Right lung (tissue), 10 donors: ENCODE measurements around the gene NDUFS1. TPM values are rescaled to one million over a fixed set of nuclear protein-coding genes. Genes with fewer than 3 reads are reported as not detected.
A peak's percentile ranks its signal among the peaks of the same experiment; 100 is the strongest.
"Not testable (repeated sequence)": the region's sequence is repeated elsewhere in the genome, so short reads cannot be mapped to it uniquely, and the experiment has no call there.

Experiments used
- DNase-seq, 2 donors: peaks; one replicate each; pipeline ENCODE4 v3.0.0-alpha.2; 2013
- long read RNA-seq, 8 donors: transcript quantifications; one replicate each; lab custom pipeline, GENCODE V29; 2026
- polyA plus RNA-seq, 5 donors: library from polyadenylated mRNA; unstranded; fragments of 120-200 nt; gene quantifications; one replicate each; pipeline versions ENCODE4 v1.2.1 to v1.2.3, GENCODE V29; 2013; ENCODE audit warnings: inconsistent platforms in 1 of 5, low replicate concordance in 1 of 5; ENCODE audit not compliant: insufficient read length in 5 of 5, insufficient read depth in 1 of 5

NDUFS1 gene
- polyA plus RNA-seq = 10 to 100 TPM; 39.3 to 60.7 (median 54.8) TPM
- long read RNA-seq, donor 1, full-length matches to known transcripts = 15 of 2,288 reads
- long read RNA-seq, donor 1, partial matches to known transcripts = 728 of 2,288 reads
- long read RNA-seq, donor 1, other reads (novel, unspliced or antisense) = 1,545 of 2,288 reads
- long read RNA-seq, donor 2, full-length matches to known transcripts = 12 of 1,239 reads
- long read RNA-seq, donor 2, partial matches to known transcripts = 1,174 of 1,239 reads
- long read RNA-seq, donor 2, other reads (novel, unspliced or antisense) = 53 of 1,239 reads
- long read RNA-seq, donor 3, full-length matches to known transcripts = 2 of 24 reads
- long read RNA-seq, donor 3, partial matches to known transcripts = 22 of 24 reads
- long read RNA-seq, donor 3, other reads (novel, unspliced or antisense) = 0 of 24 reads
- long read RNA-seq, donor 4, full-length matches to known transcripts = 10 of 1,296 reads
- long read RNA-seq, donor 4, partial matches to known transcripts = 1,261 of 1,296 reads
- long read RNA-seq, donor 4, other reads (novel, unspliced or antisense) = 25 of 1,296 reads
- long read RNA-seq, donor 5, full-length matches to known transcripts = 8 of 2,908 reads
- long read RNA-seq, donor 5, partial matches to known transcripts = 2,826 of 2,908 reads
- long read RNA-seq, donor 5, other reads (novel, unspliced or antisense) = 74 of 2,908 reads
- long read RNA-seq, donor 6, full-length matches to known transcripts = 6 of 27 reads
- long read RNA-seq, donor 6, partial matches to known transcripts = 21 of 27 reads
- long read RNA-seq, donor 6, other reads (novel, unspliced or antisense) = 0 of 27 reads
- long read RNA-seq, donor 7, full-length matches to known transcripts = 9 of 35 reads
- long read RNA-seq, donor 7, partial matches to known transcripts = 26 of 35 reads
- long read RNA-seq, donor 7, other reads (novel, unspliced or antisense) = 0 of 35 reads
- long read RNA-seq, donor 8, full-length matches to known transcripts = 3 of 972 reads
- long read RNA-seq, donor 8, partial matches to known transcripts = 944 of 972 reads
- long read RNA-seq, donor 8, other reads (novel, unspliced or antisense) = 25 of 972 reads

DNA sequence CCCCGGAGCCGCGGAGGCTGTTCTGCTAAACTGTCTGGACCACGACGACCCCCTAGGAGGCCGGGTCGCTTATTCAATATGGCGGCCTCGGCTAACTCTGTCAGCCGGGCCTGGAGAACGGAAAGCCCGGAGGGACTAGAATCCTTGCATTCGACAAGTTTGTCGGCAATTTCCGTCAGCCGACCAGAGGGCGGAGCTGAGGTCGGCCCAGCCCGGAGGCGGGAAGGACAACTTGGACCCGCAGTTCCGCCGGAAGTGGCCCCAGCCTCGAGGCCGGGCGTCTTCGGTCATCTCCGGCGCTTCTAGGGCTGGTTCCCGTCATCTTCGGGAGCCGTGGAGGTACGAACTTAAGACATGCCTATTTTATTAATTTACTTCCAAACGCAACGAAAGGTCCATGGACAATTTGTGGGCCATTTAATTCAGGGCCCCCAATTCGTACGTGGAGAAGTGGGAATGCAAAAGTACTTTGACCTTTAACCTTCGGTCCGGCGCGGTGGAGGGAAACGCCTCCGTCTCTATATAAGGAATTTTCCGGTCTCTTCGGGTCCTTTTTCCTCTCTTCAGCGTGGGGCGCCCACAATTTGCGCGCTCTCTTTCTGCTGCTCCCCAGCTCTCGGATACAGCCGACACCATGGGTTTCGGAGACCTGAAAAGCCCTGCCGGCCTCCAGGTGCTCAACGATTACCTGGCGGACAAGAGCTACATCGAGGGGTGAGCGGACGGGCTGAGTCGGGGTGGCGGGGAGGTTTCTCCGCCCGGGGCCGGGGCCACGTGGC, at the start of gene NDUFS1, which contains the start of gene EEF1B2:
TSS of gene NDUFS1 (minus strand) at position 99 of the 779 bp plus-strand sequence. CDS start 5,766 bp downstream, outside the sequence.
TSS of gene EEF1B2 (plus strand) at position 550 of the 779 bp plus-strand sequence. CDS start at position 635, 85 bp downstream.
- DNase-seq = peak; percentile 98

DNA sequence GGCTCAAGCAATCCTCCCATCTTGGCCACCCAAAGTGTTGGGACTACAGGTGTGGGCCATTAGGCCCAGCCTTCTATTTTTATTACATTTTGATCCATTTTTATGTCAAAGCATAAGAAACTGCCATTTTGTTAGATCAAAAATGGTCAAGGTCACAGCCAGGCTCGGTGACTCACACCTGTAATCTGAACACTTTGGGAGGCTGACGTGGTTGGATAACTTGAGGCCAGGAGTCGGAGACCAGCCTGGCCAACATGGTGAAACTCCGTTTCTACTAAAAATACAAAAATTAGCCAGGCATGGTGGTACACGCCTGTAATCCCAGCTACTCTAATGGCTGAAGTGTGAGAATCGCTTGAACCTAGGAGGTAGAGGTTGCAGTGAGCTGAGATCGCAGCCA, 49.7 kb upstream of the NDUFS1 start:
- no peak for DNase-seq

DNA sequence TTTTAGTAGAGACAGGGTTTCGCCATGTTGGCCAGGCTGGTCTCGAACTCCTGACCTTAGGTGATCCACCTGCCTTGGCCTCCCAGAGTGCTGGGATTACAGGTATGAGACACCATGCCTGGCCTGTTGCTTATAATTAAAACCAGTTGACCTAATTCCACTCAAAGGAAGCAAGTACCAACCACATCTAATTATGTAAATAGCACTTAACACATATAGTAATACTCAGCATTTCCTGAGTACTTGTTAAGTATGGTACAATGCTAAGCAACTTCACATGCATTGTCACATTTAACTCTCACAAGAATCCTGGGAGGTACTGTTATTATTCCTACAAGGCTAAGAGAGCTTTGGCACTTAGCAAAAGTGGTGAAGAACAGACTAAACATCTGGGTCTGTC, 48.1 kb upstream of the NDUFS1 start:
- not testable (repeated sequence) for DNase-seq

DNA sequence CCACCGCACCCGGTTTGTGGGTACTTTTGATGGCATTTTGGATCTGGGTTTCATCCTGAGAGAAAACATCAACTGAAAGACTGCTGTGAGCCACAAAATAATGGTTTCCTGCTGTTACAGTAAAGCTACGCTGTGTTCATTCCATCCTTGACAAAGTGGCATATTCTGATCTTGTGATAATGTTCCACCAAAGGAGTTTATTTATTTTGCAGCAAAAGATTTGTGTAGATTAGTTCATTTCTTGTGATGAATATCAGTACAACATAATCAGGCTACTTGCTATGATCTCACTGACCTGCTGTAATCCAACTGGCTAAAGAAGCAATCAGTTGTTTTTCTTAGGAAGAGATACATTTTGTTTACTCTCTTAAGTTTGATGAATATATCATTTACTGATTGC, 45.5 kb upstream of the NDUFS1 start:
- DNase-seq = no peak

DNA sequence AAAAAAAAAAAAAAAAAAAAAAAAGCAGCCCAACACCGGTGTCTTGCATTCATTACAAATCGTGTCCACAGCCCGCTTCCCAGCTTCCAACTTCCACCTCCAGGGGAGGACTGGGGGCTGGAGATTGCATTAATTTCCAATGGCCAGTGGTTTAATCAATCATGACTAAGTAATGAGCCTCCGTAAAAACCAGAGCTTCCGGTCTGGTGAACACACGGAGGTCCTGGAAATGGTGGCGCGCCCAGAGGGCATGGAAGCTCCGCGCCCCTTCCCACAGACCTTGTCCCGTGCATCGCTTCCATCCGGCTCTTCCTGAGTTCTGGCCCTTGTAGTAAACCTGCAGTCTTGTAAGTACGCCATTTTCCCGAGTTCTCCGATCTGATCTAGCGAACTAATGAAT, 44.1 kb upstream of the NDUFS1 start:
- no peak for DNase-seq

DNA sequence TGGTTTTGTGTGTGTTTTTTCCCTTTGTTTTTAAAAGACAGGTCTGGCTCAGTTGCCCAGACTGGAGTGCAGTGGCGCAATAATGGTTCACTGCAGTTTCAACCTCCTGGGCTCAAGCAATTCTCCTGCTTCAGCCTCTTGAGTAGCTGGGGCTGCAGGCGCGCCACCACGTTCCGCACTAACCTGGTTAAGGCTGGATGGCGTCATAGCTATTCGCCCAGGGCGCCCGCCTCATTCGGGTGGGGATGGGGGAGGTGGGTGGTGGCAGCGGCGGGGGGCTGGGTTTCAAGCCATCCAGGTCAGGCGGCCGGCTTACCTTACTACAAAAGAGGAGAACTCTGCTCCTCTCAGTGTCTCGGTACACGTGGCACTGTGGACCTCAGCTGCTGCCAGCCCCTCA, 43.2 kb upstream of the NDUFS1 start:
- DNase-seq = no peak

DNA sequence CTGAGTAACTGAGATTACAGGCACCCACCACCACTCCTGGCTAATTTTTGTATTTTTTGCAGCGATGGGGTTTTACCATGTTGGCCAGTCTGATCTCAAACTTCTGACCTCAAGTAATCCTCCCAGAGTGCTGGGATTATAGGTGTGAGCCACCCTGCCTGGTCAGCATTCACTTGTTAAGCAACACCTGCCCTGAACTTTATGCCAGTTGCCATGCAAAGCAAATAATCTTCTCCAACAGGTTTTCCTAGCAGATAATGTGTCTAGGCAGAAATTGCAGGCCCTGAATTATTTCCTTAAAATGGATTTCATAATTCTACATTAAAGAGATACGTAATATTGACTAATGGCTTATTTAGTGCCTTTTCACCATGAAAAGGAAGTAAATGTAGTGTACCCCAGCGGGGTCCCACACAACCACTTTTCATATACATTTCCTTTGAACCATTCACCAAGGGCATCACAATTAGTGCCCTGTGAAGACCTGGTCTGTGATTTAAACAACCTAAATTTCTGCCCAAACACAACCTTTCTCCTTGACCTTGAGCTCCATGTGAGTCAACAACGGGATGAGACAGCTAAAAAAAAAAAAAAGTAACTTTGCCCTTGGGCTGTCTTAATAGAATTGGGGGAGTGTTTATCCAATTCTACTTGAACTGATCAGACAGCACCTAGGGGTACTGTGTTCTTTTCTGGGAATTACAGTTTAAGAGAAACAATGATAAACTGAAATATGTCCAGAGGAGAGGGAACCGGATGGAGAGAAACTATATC, 42.0 kb upstream of the NDUFS1 start:
- no peak for DNase-seq

DNA sequence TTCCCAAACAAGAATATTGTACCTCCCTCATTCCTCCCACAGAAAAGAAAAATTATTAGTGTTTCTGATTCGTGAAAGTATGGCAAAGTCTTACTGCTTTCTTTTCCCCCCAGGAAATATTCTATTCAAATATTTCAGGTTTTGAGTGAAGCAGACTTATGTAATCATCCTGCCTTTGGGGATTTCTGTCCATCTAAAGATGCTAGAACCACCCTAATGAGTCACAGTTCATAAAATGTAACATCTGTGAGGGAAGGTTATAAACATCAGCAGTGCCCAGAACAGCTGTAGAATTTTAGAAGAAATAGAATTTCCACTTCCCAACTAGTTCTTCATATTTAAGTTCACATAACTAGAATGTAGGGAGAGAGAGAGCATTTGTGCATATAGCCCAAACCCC, 39.4 kb upstream of the NDUFS1 start:
- no peak for DNase-seq

DNA sequence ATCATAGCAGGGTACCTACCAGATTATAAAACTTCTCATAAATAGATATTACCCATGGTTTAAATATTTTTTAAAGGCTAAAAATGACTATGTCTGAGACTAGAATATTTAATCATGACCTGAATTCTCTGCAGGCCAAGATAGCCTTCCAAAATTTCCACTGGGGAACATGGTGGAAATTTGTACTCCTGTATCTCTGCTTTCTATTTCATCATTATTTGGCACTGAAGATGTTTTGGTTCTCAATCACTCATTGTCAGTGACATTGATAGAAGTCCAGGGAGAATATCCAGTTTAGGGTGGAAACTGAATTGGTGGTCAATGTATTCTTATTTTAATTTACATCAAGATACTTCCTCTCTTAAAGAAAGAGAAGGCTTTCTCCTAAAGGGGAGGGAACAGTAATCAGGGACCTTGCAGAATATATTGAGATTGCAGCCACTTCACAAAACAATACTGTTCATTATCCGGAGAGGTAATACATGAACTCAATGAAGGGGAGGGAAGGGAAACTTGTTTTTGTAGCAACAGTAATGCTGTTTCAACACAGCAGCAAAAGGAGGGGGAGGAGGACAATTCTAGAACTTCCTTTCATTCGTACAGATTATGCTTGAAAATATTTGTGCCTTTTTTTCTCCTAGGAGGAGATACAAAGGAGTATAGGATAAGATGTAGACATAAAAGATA, 34.6 kb upstream of the NDUFS1 start:
- DNase-seq = no peak

DNA sequence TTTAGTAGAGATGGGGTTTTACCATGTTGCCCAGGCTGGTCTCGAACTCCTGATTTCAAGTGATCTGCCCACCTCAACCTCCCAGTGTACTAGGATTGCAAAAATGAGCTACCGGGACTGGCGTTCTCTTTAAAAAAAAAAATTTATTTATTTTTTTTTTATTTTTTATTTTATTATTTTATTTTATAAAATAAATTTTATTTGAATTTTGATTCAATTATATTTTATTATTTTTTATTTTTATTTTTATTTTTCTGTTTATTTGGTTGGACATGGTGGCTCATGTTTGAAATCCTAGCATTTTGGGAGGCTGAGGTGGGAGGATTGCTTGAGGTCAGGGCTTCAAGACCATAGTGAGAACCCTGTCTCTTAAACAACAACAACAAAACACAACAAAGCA, 32.9 kb upstream of the NDUFS1 start:
- no peak for DNase-seq

DNA sequence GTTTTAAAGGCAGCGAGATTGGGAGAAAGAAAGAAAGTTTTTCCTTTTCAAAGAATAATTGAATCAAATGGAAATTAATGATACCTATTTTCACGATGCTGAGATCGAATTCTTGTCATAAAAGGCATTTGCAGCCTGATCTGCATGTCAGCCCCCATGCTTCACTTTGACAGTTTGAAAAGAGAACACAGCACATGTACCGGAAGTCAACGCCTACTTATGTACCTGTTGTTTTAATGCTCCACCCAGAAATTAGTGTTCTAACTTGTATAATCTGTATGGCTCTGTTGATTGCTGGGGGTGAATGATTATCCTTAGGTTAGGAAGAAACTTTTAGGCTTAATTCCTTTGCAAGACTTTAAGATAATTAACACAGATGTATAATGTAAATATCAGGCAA, 31.4 kb upstream of the NDUFS1 start:
- DNase-seq = no peak

DNA sequence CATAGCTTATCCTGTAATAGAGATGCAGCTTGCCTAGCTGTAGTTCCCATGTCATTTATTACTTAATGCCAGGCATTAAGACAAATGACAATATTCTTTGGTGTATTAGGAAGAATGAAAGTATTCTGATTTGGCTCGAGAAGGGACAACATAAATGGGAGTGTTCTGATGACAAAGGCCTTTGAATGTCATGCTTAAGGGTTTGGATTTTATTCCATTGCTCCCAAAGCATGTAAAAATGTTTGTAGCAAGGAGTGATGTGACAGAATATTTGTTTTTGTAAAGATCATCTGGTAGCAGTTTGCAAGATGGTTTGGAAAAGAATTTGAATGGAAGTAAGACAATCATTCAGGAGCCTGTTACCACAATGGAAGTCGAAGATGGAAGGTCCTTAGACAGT, 30.9 kb upstream of the NDUFS1 start:
- no peak for DNase-seq

DNA sequence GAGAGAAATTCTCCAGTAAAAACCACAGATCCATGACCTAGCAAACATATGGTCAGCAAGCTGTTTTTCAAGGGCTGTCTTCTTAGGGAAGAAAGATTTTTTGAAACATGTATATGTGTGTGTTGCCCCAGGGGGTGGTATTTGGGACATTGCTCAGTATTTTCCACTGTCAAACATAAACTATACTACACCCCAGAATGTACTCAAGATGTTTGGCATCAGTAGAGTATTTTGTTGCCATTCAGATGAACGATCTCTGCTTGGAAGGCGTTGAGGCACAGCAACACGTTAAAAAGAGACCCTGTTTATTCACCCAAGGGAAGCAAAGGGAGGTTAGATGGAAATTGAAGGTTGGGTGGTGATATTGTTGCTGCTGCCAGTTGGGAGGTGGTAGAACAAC, 30.4 kb upstream of the NDUFS1 start:
- DNase-seq = no peak

DNA sequence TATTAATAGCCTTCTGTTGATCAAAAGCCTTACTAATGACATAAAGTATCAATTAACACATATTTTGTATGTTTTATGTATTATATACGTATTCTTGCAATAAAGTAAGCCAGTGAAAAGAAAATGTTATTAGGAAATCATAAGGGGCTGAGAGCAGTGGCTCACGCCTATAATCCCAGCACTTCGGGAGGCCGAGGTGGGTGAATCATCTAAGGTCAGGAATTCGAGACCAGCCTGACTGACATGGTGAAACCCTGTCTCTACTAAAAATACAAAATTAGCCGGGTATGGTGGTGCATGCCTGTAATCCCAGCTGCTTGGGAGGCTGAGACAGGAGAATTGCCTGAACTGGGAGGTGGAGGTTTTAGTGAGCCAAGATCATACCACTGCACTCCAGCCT, 22.3 kb upstream of the NDUFS1 start:
- DNase-seq = not testable (repeated sequence)

DNA sequence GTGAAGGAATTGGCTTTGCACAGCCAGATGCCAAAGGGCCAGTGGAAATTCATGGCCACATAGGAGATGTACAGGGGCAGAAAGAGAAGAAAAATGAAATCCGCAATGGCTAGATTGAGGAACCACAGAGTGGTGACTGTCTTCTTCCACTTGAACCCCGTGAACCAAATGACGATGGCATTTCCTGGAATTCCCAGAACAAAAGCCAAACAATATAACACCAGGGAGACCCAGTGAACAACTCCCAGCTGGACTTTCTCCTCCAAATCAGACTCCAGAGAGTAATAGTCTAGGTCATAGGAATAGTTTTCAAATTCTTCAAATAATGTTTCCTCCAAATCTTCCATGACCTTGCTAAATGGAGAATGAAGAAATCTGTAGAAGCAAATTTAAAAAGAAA, 17.7 kb upstream of the NDUFS1 start:
- no peak for DNase-seq

DNA sequence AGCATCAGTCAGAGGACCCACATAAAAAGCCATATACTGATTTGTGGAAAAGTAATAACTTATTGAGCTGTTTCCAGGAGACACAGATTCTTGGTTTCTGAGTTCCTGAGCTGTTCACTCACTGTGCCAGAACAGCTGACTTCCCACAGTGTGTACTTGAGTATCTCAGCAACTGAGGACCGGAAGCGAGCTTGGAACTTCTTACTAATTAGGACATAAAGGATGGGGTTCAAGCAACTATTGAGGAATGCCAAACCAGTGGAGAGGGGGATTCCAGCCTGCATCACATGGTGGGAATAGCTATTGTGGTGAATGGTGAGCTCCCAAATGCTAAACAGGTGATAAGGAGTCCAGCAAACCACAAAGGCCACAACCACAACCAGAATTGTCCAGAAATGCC, 16.9 kb upstream of the NDUFS1 start:
- no peak for DNase-seq

DNA sequence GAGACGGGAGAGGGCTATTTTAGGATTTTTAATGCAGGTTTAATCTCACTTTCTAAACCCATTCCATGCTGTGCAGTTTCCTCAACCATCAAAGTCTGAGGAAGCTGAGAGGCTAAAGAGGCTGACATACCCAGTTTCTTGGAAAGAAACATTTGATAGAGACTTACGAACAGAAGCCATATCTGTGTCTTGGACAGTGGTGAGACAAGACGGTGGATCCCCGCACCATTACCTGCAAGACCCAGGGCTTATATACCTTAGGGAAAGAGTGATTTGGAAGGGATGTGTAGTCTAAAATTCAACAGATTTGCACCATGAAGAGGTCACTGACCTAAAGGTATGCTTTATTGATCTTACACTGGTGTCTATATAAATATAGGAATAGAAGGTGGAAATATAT, 13.9 kb upstream of the NDUFS1 start:
- no peak for DNase-seq

DNA sequence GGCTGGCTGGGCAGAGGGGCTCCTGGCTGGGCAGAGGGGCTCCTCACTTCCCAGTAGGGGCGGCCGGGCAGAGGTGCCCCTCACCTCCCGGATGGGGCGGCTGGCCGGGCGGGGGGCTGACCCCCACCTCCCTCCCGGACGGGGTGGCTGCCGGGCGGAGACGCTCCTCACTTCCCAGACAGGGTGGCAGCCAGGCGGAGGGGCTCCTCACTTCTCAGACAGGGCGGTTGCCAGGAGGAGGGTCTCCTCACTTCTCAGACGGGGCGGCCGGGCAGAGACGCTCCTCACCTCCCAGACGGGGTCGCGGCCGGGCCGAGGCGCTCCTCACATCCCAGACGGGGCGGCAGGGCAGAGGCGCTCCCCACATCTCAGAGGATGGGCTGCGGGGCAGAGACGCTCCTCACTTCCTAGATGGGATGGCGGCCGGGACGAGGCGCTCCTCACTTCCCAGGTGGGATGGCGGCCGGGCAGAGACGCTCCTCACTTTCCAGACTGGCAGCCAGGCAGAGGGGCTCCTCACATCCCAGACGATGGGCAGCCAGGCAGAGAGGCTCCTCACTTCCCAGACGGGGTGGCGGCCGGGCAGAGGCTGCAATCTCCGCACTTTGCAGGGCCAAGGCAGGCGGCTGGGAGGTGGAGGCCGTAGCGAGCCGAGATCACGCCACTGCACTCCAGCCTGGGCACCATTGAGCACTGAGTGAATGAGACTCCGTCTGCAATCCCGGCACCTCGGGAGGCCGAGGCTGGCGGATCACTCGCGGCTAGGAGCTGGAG, 12.6 kb upstream of the NDUFS1 start:
- DNase-seq = not testable (repeated sequence)

DNA sequence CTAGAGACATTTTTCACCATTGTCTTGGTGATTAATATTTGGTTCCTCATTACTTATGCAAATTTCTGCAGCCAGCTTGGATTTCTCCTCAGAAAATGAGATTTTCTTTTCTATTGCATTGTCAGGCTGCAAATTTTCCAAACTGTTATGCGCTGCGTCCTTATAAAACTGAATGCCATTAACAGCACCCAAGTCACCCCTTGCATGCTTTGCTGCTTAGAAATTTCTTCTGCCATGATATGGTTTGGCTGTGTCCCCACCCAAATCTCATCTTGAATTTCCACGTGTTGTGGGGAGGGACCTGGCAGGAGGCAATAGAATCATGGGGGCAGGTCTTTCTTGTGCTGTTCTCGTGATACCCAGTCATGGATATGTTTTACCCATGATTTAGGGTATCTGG, 9.0 kb upstream of the NDUFS1 start:
- not testable (repeated sequence) for DNase-seq
